NCI-H774 (cell line): ENCODE results near the gene MAPK9.

Experiments
- DNase-seq: peaks from one replicate; lab custom pipeline; 2025; lab: John Stamatoyannopoulos, UW

Gene MAPK9

GRCh38 chr5:180291943-180292831 is at the start of gene MAPK9:
Gene MAPK9, minus strand, starts transcription at chr5:180292083. Its CDS starts 11,522 bp downstream, at chr5:180280561.
- DNase-seq = peak; percentile 82

GRCh38 chr5:180341595-180341994 is 49.7 kb upstream of the MAPK9 start:
- DNase-seq = no peak

DNA sequence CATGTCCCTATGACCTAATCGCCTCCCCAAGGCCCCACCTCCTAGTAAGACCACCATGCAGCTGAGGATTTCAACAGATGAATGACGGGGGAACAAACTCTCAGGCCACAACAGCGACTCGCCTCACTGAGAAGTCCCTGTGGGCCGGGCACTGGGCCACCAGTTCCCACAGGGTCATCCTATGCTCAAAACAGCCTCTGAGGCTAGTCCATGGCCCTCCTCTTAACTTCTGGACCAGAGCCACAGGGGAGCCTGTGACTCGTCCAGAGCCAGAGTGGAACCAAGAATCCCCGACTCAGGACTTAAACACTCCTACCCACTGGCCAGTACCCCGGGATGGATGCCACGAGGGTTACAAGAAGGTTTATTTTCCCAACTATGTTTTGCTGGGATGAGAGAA is 49.0 kb upstream of the MAPK9 start:
- no peak for DNase-seq

- no peak for DNase-seq
Observed at GRCh38 chr5:180339583-180340183, 47.8 kb upstream of the MAPK9 start.

DNA sequence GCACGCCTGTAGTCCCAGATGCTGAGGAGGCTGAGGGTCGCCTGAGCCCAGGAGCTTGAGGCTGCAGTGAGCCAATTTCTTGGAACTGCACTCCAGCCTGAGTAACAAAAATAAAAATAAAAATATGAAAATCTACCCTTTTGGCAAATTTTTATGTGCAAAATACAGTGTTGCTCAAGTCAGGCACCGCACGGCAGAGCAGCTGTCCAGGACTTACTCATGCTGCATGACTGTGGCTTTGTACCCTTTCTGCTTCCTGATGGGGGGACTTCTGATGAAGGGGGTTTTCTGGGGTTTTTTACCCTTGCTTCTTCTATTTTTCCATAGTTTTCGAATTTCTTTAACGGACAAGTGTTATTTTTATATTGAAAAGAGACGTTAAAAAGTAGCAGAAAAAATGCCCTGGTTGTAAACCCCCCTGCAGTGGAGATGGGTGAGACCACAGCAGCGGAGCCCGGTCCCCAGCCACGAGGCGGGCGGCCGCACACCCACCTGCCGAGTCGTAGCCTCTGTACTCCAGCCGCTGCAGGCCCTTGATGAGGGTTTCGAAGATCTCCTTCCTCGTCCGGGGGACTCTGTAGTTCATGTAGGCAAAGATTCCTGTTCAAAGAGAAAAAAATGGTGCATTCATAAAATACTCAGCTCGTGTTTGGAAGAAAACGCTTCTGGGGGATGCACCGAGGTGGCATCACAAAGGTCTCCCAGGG is 46.3 kb upstream of the MAPK9 start:
- DNase-seq = no peak

DNA sequence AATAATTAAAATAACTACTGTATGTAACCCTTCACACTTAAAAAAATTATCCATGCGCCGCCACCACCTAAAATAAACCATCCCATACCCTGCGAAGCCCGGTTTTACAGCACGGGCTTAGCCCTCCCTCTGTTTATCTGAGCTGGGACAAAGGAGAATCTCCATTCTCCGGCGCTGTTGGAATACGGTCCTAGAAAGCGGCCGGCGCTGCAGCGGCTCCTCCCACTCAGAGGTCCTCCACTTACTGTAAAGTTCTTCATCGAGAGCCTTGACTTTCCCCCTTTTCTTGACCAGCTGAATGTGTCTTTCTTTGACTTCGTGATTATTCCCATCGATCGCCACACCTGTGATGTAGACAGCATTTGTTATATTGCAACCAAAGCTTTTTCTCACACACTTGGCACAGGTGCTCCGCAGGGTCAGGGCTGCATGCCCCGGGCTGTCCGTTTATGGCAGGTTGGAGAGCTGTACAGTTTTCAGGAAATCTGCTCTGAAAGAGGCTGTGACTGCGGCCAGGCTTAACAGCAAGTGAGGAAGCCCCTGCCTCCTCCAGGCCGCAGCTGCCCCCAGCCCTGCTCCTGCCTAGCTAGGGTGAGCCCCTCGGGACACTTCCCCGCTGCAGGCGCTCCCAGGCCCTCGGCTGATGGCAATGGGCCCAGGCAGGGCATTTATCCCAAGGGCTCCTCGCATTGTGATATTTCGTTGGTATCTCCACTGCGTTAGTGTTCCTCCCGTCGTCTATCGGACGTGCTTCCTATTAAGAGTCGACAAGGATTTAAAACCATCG is 44.5 kb upstream of the MAPK9 start:
- DNase-seq = no peak

DNA sequence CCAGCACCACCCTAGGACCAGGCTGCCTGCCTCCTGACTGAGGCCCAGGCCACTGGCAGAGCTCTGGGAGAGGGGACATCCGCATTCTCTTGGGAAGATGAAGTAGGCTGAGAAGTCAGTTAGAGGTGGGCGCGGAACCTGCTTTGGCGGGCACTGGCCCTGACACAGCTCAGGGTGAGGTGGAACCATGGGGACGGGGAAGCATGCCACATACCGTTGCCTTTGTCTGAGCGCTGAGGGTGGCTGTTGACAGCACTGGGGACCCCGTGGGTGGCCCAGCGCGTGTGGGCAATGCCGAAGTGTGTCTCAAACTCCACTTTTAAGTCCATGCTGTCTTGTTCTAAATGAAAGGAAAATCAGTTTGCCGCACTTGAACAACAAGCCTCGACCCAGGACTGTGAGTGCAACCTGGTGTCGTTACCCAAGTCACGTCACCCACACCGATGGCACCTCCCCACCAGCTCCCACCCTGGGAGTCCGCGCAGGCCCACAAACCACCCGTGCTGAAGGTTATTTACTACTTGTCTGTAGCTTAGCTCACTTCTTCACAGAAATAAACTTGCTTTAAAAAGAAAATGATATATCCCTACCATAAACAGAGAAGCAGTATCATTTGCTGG is 43.8 kb upstream of the MAPK9 start:
- DNase-seq = no peak

- no peak for DNase-seq
Observed at GRCh38 chr5:180334751-180335613, 43.1 kb upstream of the MAPK9 start.

GRCh38 chr5:180334176-180334575 is 42.3 kb upstream of the MAPK9 start:
- no peak for DNase-seq

DNA sequence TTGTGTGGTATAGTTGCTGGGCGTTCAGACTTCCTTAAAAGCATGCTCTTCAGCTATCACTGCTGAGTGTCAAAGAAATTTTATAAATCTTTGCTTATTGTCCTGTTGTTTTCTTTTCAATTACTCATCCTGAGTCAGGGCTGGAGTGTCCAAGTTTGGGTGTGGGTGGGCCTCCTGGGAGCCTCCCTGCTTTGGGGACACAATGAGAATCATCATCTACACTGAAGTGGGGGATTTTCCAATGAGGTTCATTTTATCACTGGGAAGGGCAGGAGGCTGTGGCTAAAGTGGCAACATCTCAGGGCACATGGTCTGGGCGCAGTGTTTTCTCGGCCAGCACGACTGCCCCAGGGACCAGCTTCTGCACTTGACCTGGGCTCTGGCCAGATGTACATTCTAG is 41.8 kb upstream of the MAPK9 start:
- DNase-seq = no peak

GRCh38 chr5:180332861-180333260 is 41.0 kb upstream of the MAPK9 start:
- DNase-seq = no peak

GRCh38 chr5:180332051-180332517 is 40.2 kb upstream of the MAPK9 start:
- DNase-seq = no peak

DNA sequence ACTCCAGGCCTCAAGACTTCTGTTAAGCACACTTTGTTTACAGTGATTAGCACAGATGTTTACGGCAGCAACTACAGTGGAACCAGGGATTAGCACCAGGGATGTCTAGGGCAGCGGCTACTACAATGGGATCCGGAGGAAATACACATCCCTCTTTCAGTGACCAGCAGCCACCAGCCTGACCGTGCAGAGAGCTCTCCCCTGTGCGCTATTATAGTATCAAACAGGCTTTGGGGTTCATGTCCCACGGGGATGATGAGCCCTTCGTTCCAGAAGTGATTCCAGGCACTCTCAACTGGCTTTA is 39.7 kb upstream of the MAPK9 start:
- DNase-seq = no peak

DNA sequence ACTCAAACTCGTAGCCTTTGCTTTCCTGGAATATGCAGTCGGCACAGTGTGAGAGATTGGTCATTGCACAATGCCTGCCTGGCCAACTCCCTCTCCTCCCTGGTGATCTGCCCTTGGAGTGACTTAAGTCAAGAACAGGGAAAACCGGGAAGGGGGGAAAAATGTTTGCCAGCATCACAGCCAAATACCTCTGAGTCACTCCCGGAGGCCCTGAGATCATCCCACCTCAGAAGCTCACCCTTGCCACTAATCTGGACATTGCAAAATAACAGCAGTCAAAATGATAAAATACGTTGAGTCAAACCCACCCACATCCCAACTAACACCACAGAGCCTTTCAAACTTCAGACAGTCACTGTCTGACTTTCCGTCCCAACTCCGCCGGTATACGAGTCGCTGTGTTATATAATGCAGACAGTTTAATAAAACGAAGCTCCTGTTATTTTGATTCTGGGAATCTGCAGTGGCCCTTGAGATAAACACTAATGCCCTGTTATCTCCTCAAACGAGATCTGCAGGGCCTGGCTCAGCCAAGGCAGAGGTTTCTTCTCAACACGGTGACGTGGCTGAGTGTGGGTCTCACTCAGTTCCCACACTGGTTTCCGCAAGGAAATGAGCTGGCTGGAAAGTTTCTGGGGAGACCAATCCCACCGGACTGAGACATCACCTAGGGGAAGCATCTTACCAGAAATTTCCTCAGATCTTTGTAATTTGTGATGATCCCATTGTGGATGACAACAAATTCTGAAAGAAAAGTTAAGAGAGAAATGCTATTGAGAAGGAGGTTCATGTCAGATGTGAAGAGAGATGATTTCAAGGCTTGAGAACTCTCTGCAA is 39.1 kb upstream of the MAPK9 start:
- no peak for DNase-seq

- DNase-seq = no peak
Observed at GRCh38 chr5:180330270-180330648, 38.4 kb upstream of the MAPK9 start.

- DNase-seq = no peak
Observed at GRCh38 chr5:180329606-180330269, 37.9 kb upstream of the MAPK9 start.

- no peak for DNase-seq
Observed at GRCh38 chr5:180329138-180329435, 37.2 kb upstream of the MAPK9 start.

DNA sequence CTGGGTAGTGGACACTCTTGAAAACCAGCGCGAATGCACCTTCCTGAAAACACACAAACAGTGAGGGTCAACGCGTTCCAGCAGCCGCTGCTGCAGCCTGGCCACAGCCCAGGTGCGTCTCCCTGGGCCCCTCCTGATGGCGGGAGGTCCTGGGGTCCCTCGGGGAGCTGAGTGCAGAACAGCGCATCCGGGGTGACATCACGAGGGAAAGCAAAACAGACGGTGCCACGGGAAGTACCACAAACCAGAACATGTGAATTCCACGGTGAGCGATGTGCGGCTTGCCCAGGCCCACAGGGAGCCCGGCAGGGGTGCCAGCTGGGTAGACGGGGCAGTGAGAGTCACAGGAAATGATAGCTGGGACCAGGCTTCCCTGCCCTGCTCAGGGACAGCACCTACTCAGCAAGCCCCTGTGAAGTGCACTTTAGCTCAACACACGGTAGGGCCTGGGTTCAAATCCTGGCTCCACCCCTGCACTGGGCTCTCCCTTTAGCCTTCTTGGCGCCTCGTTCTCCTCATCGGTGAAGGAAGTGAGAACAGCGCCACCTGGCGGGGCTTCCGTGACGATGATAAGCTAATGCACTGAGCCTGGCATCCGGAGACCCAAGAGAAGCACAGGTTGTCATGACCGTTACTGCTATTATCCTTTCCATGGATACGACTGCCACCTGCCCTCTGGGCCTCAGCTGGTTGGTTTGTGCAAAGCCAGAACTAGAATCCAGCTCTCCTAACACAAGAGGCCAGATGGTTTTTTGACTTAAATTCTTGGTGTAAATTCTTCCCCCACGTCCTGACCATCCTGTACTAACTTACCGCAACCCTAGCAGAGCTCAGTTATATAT is 36.6 kb upstream of the MAPK9 start:
- DNase-seq = peak; percentile 80
